ENCODE results near the gene PTPRN2. TPM values are rescaled to one million over a fixed set of nuclear protein-coding genes. Genes with fewer than 3 reads are reported as not detected.

The PTPRN2 gene
- total and polyA plus RNA-seq, 7 donors = 3.2 to 7.1 (median 5.5) TPM

GRCh38 chr7:157650131-157650631, 937.4 kb downstream of the PTPRN2 start:
- WGBS, 2 donors = 93 to 94% methylated on average over 25 of the region's 25 CpGs
- intact Hi-C loops (cut with DNase I) = no loop called here
- Histone ChIP-seq H3K27ac (no peak overlapping the region), H3K9me3 (no peaks in the 10 kb centered on the region), H3K27me3 (no peaks in the 10 kb centered on the region), H3K4me1 (no peaks in the 10 kb centered on the region), H3K36me3 (no peaks in the 10 kb centered on the region), H3K4me3 (no peak overlapping the region)
- TF ChIP-seq POLR2A (IDR thresholded peaks at IDR 0.05) = no peak
- no peak for TF ChIP-seq EP300 (IDR thresholded peaks at IDR 0.05)
- TF ChIP-seq POLR2AphosphoS5 (IDR thresholded peaks at IDR 0.05) = no peak
- no peak for TF ChIP-seq CTCF (IDR thresholded peaks at IDR 0.05)
- no peak for DNase-seq

GRCh38 chr7:157646551-157646950, 941.1 kb downstream of the PTPRN2 start:
- no peak overlapping the region for H3K27ac ChIP-seq
- no peaks in the 10 kb centered on the region for H3K36me3 ChIP-seq
- 95 to 97% methylated on average over 13 of the region's 13 CpGs for WGBS, 2 donors
- no peaks in the 10 kb centered on the region for H3K27me3 ChIP-seq
- intact Hi-C loops (cut with DNase I) = no loop called here
- DNase-seq = no peak
- no peaks in the 10 kb centered on the region for H3K4me1 ChIP-seq
- no peak for TF ChIP-seq EP300 (IDR thresholded peaks at IDR 0.05)
- no peak for TF ChIP-seq POLR2AphosphoS5 (IDR thresholded peaks at IDR 0.05)
- TF ChIP-seq POLR2A (IDR thresholded peaks at IDR 0.05) = no peak
- H3K9me3 ChIP-seq = no peaks in the 10 kb centered on the region
- H3K4me3 ChIP-seq = no peak overlapping the region

GRCh38 chr7:157645539-157645938, 942.1 kb downstream of the PTPRN2 start:
- H3K9me3 ChIP-seq = peaks cover 0 to 5% (median 2%) of the 10 kb centered on the region in 4 donors
- TF ChIP-seq POLR2A (IDR thresholded peaks at IDR 0.05) (no peak), POLR2AphosphoS5 (IDR thresholded peaks at IDR 0.05) (no peak), CTCF (IDR thresholded peaks at IDR 0.05) (no peak), EP300 (IDR thresholded peaks at IDR 0.05) (no peak)
- no peak overlapping the region for H3K4me3 ChIP-seq
- H3K36me3 ChIP-seq = no peaks in the 10 kb centered on the region
- no peak overlapping the region for H3K27ac ChIP-seq
- DNase-seq = no peak
- intact Hi-C loops (cut with DNase I) = no loop called here
- no peaks in the 10 kb centered on the region for H3K4me1 ChIP-seq
- H3K27me3 ChIP-seq = no peaks in the 10 kb centered on the region
- WGBS, 2 donors = 75 to 82% methylated on average over 12 of the region's 12 CpGs

GRCh38 chr7:157644946-157645345, 942.7 kb downstream of the PTPRN2 start:
- no peak overlapping the region for H3K27ac ChIP-seq
- peaks cover 0 to 6% (median 4%) of the 10 kb centered on the region in 4 donors for H3K9me3 ChIP-seq
- H3K4me1 ChIP-seq = no peaks in the 10 kb centered on the region
- TF ChIP-seq POLR2A (IDR thresholded peaks at IDR 0.05) (no peak), EP300 (IDR thresholded peaks at IDR 0.05) (no peak), CTCF (IDR thresholded peaks at IDR 0.05) (no peak), POLR2AphosphoS5 (IDR thresholded peaks at IDR 0.05) (no peak)
- H3K4me3 ChIP-seq = no peak overlapping the region
- WGBS, 2 donors = 89 to 93% methylated on average over 12 of the region's 12 CpGs
- no peak for DNase-seq
- no peaks in the 10 kb centered on the region for H3K27me3 ChIP-seq
- intact Hi-C loops (cut with DNase I) = no loop called here
- no peaks in the 10 kb centered on the region for H3K36me3 ChIP-seq

- TF ChIP-seq POLR2AphosphoS5 (IDR thresholded peaks at IDR 0.05) = no peak
- intact Hi-C loops (cut with DNase I) = no loop called here
- H3K27me3 ChIP-seq = no peaks in the 10 kb centered on the region
- H3K4me1 ChIP-seq = no peaks in the 10 kb centered on the region
- H3K4me3 ChIP-seq = no peak overlapping the region
- H3K9me3 ChIP-seq = peaks cover 0 to 7% (median 4%) of the 10 kb centered on the region in 4 donors
- no peaks in the 10 kb centered on the region for H3K36me3 ChIP-seq
- no peak overlapping the region for H3K27ac ChIP-seq
- WGBS, 2 donors = 92 to 93% methylated on average over 23 of the region's 23 CpGs
- no peak for DNase-seq
Measured at GRCh38 chr7:157643525-157643970, 944.1 kb downstream of the PTPRN2 start.

GRCh38 chr7:157641866-157642265, 945.8 kb downstream of the PTPRN2 start:
- Histone ChIP-seq H3K27ac (no peak overlapping the region), H3K4me1 (no peaks in the 10 kb centered on the region), H3K9me3 (peaks cover 0 to 7% (median 4%) of the 10 kb centered on the region in 4 donors), H3K4me3 (no peak overlapping the region), H3K36me3 (no peaks in the 10 kb centered on the region), H3K27me3 (no peaks in the 10 kb centered on the region)
- intact Hi-C loops (cut with DNase I) = no loop called here
- TF ChIP-seq POLR2A (IDR thresholded peaks at IDR 0.05) (no peak), CTCF (IDR thresholded peaks at IDR 0.05) (no peak), EP300 (IDR thresholded peaks at IDR 0.05) (no peak), POLR2AphosphoS5 (IDR thresholded peaks at IDR 0.05) (no peak)
- 81 to 83% methylated on average over 8 of the region's 8 CpGs for WGBS, 2 donors
- no peak for DNase-seq

Data from sigmoid colon (tissue), 7 donors.